OCI-LY1 (cell line): ENCODE data around the gene TTC23.

ENCODE experiments used
- EZH2 ChIP-seq: fragments of 200-600 bp; sonication (generic), shearing (Covaris generic); IDR thresholded peaks from 2 replicates; pipeline ENCODE4 v1.8.0; 2017; ENCODE audit warnings: borderline replicate concordance, mixed run types, mild to moderate bottlenecking, antibody characterized with exemption, low read length, moderate library complexity, mixed read lengths
- TF ChIP-seq, protein P1 (sequence below): fragments of 200-600 bp; sonication (generic), shearing (Covaris generic); IDR thresholded peaks from 2 replicates; pipeline ENCODE4 v1.5.1; 2017; ENCODE audit warnings: mild to moderate bottlenecking, antibody characterized with exemption, low read length, moderate library complexity, mixed read lengths

DNA sequence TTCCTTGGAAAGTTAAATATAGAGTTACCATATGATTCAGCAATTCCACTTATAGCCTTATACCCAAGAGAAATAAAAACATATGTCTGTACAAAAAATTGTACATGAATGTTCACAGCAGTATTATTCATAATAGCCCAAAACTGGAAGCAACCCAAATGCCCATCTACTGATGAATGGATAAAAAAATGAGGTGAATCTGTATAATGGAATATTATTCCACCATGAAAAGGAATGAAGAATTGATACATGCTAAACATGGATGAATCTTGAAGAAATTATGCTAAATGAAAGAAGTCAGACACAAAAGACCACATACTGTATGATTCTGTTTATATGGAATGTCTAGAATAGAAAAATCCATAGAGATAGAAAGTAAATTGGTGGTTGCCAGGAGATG lies 61.4 kb downstream of the TTC23 start:
- TF ChIP-seq, protein P1, sequence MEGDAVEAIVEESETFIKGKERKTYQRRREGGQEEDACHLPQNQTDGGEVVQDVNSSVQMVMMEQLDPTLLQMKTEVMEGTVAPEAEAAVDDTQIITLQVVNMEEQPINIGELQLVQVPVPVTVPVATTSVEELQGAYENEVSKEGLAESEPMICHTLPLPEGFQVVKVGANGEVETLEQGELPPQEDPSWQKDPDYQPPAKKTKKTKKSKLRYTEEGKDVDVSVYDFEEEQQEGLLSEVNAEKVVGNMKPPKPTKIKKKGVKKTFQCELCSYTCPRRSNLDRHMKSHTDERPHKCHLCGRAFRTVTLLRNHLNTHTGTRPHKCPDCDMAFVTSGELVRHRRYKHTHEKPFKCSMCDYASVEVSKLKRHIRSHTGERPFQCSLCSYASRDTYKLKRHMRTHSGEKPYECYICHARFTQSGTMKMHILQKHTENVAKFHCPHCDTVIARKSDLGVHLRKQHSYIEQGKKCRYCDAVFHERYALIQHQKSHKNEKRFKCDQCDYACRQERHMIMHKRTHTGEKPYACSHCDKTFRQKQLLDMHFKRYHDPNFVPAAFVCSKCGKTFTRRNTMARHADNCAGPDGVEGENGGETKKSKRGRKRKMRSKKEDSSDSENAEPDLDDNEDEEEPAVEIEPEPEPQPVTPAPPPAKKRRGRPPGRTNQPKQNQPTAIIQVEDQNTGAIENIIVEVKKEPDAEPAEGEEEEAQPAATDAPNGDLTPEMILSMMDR = no peak
- TF ChIP-seq EZH2 = no peak
